ENCODE results near the gene RTL1.

RTL1 gene

GRCh38 chr14:100898465-100898864 lies 5.1 kb downstream of the RTL1 start:
- no peak for DNase-seq

DNA sequence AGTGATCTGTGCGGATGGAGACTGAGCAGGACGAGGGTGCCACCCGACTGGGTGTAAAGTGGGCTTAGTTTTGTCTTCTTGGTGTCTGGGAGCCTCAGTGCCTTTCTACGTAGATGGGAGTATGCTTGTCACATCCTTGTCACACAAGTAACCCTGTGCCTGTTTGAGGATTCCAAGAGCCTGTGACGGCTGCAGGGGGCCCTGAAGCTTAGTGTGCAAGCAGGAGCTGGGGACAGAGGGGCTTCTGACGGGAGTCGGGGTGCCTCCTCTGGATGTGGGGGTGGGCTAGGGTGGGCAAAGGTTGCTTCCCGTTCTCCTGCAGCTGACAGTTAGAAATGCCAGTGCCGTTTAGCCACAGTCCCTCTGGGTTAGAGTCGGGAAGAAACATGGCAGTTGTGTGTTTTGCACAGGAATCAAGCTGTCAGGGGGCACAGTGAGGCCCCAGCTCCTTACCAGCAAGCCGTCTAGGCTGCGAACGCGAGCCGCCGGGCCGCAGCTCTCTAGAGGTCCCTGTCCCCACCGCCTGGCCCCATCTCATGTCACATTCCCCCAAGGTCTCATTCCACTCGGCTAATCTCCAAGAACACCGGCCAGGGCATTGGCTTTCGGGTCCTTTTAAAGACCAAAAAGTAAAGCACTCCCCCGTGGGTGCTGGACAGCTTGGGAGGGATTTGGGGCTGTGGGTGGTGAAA lies 7.0 kb downstream of the RTL1 start:
- DNase-seq = no peak

DNA sequence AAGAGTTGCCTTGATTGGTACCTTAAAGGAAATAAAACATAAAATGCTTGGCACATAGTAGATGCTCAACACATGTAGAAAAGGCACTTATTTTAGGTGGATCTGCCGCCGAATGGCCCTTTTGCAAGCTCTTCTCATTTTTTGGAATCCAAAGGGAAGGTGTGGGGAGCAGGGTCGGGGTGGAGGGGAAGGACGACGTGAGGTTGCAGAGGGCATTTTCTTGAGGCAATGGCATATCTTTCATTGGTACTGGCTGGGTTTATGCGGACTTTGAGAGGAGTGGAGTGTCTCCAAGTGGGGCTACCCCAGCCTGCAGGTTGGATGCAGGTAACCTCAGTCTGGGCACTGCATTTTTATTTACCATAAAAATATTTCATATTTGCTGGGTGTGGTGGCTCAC lies 8.1 kb downstream of the RTL1 start:
- DNase-seq = no peak

DNA sequence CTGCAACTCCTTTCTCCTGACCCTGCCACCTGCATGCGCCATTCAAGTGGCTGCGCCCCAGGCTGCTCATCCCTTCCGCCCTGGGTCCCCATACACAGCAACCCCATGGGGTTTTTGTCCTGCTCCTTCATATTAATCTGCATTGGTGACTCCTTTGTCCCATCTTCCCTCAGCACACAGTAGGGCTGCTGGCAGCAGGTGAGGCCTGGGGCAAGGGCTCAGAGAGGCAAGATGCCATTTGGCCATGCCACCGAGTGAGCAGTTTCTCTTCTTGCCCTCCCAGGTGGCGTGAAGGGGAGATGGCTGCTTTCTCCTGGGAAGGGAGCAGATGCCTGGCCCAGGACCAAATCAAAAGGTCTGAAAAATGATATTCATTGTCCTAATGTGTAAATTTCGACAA lies 9.1 kb downstream of the RTL1 start:
- no peak for DNase-seq

GRCh38 chr14:100893760-100894159 lies 9.8 kb downstream of the RTL1 start:
- DNase-seq = no peak

DNA sequence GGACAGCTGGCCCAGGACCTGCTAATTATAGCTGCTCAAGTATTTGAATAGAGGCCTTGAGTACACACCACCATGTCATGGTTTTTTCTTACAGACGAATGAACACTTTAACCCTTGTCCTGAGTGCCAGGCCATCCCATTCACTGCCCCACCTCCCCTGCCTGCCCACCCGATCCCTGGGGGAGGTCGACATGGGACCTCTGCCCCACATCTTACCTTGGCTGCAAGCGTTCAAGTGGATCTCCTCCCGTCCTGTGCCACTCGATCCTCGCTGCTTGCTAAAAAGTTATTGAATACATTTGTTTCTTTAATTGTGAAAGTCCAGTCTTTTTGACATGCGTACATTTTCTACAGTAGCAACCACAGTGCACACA lies 10.3 kb downstream of the RTL1 start:
- DNase-seq = no peak

DNA sequence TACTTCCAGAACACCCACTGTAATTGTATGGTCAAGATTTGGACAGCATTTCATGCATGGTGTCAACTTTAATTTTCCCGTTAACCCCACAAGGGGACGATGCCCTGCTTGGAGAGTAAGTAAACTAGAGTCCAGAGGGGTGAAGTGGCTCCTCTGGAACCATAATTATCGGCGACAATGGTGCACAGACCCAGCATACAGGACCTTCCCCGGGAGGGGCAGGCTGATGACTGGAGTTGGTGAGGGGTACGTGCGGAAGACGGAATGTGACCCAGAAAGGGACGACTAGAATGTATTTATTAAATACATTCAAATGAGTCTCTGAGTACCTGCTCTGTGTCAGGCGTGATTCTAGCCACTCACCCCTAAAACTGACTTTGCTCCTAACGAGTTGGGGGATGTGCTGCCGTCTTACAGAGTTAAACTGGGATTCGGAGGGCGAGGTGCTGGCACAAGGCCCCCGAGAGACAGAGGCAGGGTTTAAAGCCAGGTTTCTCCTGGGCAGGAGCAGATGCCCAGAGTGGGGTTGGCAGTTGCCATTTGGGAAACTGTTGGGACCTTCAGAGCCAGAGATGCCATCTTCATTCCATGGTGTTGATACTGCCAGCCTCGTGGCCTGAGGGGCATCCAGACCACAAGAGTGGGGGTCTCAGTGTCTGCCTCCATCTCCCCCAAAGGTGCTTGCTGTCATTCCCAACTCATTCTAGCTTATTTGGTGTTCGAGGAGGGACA lies 10.9 kb downstream of the RTL1 start:
- no peak for DNase-seq

- no peak for DNase-seq
Measured at GRCh38 chr14:100891501-100892445, 11.7 kb downstream of the RTL1 start.

GRCh38 chr14:100891051-100891450 lies 12.5 kb downstream of the RTL1 start:
- DNase-seq = no peak

- DNase-seq = no peak
Measured at GRCh38 chr14:100890061-100890850, 13.3 kb downstream of the RTL1 start.

GRCh38 chr14:100889641-100890040 lies 13.9 kb downstream of the RTL1 start:
- no peak for DNase-seq

DNA sequence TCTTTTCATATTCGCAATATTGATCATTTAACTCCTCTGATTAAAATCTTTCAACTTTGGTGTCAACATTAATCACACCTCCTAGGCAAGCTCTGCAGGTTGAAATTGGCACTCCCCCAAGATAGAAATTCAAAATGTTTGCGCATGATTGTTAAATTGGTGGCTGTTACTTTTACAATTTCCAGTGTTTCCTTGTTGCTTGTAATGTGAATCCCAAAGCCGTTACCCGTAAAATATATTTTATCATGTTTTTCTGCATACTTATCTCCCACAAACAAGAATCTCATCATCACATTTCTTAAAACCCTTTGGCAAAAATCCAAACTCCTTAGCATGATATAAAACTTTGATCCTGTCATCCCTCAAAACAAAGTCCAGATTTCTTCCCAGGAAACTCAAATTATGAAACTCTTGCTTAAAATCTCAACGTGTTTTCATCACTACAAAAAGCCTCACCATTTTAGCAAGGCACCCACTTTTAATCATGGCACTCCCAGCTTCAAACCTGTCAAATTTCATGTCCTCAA lies 14.7 kb downstream of the RTL1 start:
- DNase-seq = no peak

DNA sequence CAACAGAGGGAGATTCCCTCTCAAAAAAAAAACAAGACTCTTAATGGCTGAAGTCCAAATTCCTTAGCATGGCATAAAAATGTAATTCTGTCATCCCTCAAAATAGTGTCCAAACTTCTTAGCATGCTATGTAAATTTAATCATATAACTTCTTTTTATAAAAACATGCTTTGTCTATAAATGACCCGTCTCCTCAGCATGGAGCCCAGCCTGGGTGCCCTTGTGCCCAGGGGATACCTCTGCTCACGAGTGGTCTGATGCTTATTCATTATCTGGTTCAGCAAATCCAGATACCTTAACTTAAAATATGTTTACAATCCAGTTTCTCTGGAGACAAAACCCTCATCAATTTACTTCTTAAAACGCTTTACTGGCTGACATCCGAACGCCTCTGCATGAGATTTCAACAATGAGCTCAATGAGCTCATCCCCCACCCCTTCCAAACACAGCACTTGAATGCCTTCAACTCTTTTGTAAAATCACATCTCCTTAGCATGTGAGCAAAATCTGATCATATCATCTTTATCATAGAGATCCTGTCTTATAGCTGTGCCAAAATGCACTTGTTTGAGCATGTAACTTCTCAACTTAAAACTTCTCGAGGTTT lies 15.7 kb downstream of the RTL1 start:
- no peak for DNase-seq

DNA sequence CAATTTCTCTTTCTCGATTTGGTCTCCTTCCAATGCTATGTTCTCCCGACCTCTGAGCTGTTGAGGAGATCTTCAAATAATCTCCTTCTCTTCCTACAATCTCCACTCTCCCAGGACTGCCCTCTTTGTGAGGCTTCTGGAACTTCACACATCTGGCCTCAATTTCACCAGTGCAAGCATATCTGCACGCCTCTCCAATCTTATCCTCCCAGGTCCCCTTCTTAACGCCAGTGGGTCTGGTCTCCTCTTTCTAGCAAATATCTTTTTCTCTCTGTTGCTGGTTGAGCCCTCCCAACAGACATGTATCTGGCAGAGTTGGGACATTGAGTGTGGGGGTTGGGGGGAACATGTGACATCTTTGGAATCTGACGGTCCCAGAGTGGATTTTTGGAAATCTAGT lies 17.9 kb downstream of the RTL1 start:
- no peak for DNase-seq

DNA sequence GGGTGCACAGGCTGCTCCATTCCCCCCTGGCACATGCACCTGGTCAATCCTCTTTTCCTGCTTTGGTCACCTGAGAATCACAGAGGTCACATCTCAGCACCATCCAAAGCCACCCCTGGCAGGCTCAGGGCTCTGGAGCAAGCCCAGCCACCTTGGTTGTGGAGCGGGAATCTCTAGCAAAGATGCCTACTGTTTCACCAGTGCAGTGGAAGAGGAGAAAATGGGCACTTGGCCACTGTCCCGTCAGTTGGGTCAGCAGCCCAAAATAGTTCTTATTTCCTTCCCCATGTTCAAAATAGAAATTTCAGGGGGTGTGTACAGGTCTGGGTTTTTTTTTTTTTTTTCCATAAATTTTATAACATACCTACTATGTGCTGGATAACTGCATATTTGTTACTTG lies 18.3 kb downstream of the RTL1 start:
- DNase-seq = no peak

DNA sequence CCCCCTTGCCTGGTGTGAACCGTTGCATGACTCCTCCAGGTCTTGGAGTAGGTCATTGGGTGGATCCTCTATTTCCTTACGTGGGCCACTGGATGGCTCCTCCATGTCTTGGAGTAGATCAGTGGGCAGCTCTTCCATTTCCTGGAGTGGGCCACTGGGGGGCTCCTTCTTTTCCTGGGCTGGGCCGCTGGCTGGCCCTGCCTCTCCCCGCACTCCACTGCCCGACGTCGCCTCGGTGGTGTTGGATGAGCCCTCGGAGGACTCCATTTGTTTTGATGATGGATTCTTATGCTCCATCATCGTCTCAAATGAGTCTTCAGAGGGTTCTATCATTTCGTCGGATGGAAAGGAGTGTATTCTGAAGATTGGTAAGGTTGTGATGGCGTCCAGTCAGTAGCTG lies 19.1 kb downstream of the RTL1 start:
- DNase-seq = no peak

GRCh38 chr14:100883789-100884101 lies 19.8 kb downstream of the RTL1 start:
- DNase-seq = no peak

DNA sequence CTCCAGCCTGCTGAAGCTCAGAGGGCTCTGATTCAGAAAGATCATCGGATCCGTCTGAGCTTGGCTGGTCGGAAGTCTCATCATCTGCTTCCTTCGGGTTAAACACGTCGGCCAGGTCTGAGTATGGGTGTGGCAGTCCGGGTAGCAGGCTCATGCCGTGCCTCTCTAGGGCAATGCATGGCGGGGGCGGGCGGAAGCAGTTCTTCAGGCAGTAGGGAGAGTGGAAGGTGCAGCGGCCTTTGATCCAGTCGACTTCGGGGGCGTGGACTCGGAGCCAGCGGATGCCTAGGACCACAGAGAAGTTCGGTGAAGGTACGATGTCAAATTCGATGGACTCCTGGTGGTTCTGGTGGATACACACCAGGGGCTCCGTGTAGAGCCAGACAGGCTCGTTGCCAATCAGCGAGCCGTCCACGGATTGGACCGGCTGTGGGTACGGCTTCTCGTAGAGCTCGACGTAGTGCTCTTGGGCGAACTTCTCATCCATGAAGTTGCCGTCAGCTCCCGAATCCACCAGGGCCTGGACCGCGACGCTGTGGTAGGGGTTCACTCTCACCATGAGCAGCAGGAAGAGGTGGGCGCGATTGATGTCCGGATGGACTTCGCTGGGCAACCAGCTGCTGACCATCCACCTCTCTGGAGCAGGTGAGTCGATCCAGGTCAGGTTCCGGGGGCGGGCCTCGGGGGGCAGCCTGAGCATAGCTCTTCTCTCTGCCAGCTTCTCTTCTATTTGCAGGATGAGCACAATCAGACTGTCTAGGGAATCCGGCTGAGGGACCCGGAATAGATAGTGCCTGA lies 20.3 kb downstream of the RTL1 start:
- DNase-seq = no peak

DNA sequence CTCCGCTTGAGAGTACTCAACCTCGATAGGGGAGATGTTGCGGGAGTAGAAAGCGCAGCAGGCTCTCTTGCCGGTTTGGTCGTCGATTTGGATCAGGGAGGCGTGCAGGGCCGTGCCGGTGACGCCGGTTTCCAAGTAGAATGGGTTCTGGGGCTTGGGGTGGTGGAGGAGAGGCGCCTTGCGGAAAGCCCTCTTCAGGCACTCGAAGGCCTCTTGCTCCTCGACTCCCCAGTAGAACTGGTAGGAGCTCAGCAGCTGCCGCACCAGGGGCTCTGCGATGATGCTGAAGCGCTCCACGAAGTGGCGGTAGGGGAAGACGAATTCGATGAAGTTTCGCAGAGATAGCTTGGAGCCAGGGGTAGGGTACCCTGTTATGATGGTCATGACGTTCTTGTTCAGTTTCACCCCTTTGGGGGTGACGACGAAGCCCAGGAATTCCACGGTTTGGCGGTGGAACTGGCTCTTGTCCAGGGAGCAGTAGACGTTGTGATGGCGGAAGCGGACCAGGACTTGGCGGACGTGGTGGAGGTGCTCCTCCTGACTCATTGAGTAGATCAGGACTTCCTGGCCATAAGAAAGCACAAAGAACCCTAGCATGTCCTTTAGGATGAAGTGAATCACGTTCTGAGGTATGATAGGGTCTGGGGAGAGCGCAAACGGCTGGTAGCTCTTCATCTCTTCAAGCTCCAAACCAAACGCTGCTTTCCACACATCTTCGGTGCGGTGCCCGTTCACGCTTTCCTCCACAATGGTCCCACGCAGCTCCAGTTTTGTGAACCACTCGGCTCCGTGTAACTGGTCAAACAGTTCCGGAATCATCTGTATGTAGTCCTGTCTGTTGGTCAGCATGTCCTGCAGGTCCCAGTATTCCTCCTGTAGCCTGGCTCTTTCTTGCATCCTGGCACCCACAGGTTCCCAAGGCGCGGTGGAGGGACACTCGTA lies 21.2 kb downstream of the RTL1 start:
- DNase-seq = no peak
